Measurements from ENCODE around the gene TRAF7. TPM values are rescaled to one million over a fixed set of nuclear protein-coding genes. Genes with fewer than 3 reads are reported as not detected.

TRAF7 gene
- total and polyA plus RNA-seq, 9 donors, result 13.3 to 68.0 (median 45.5) TPM

DNA sequence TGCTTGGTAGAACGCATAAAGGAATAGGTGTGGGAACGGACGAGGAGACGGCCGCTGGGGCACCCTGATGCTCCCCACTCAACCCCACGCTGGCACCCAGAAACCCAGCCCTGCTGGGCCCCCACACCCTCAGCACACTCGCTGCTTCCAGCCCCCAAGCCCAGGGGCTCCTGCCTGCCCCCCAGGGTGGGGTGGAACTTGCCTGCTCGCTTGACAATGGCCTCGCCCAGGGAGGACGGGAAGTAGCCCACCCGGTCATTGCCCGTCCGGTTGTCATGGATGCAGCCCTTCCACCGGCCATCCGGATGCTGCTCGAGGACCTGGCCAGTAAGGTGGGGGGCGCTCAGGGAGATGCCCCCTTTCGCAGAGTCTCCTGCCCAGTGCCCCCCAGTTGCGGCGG is 30.9 kb downstream of the TRAF7 start:
- intact Hi-C loops (cut with DNase I), result no loop called here
- DNase-seq, result no peak
- no peak overlapping the region for H3K4me3 ChIP-seq
- no peaks in the 10 kb centered on the region for H3K27me3 ChIP-seq
- 90 to 91% (median 91%) methylated on average over 20 of the region's 20 CpGs for WGBS, 3 donors
- no peak overlapping the region for H3K27ac ChIP-seq
- H3K36me3 ChIP-seq, result no peaks in the 10 kb centered on the region
- no peaks in the 10 kb centered on the region for H3K9me3 ChIP-seq
- H3K4me1 ChIP-seq (ENCODE audit: insufficient read depth), result no peaks in the 10 kb centered on the region
- TF ChIP-seq POLR2A (IDR thresholded peaks at IDR 0.05) (no peak), EP300 (IDR thresholded peaks at IDR 0.05) (no peak)
- TF ChIP-seq, protein P1, sequence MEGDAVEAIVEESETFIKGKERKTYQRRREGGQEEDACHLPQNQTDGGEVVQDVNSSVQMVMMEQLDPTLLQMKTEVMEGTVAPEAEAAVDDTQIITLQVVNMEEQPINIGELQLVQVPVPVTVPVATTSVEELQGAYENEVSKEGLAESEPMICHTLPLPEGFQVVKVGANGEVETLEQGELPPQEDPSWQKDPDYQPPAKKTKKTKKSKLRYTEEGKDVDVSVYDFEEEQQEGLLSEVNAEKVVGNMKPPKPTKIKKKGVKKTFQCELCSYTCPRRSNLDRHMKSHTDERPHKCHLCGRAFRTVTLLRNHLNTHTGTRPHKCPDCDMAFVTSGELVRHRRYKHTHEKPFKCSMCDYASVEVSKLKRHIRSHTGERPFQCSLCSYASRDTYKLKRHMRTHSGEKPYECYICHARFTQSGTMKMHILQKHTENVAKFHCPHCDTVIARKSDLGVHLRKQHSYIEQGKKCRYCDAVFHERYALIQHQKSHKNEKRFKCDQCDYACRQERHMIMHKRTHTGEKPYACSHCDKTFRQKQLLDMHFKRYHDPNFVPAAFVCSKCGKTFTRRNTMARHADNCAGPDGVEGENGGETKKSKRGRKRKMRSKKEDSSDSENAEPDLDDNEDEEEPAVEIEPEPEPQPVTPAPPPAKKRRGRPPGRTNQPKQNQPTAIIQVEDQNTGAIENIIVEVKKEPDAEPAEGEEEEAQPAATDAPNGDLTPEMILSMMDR (IDR thresholded peaks at IDR 0.05), result no peak

DNA sequence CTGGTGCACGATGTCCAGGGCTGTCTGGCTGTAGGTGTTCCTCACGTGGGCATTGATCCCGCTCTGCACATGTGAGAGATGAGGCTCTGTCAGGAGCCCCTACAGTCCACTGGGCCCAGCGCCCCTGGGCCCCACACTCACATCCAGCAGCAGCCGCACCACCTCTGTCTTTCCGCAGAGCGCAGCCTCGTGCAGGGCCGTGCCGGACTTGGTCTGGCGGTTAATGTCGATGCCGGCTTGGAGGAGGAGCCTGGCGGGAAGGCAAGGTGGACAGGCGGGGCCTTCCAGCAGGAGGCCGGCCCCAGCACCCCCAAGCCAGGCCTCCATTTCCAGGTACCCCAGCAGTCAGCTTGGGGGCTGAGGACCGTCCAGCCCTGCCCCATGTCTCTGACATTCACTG is 31.6 kb downstream of the TRAF7 start:
- no peak overlapping the region for H3K27ac ChIP-seq
- no peak for DNase-seq
- H3K27me3 ChIP-seq, result no peaks in the 10 kb centered on the region
- intact Hi-C loops (cut with DNase I), result no loop called here
- H3K4me1 ChIP-seq (ENCODE audit: insufficient read depth), result no peaks in the 10 kb centered on the region
- H3K36me3 ChIP-seq, result no peaks in the 10 kb centered on the region
- no peak overlapping the region for H3K4me3 ChIP-seq
- 67 to 73% (median 72%) methylated on average over 17 of the region's 17 CpGs for WGBS, 3 donors
- H3K9me3 ChIP-seq, result no peaks in the 10 kb centered on the region
- TF ChIP-seq EP300 (IDR thresholded peaks at IDR 0.05) (no peak), POLR2A (IDR thresholded peaks at IDR 0.05) (no peak)
- TF ChIP-seq, protein P1 (IDR thresholded peaks at IDR 0.05), result no peak

GRCh38 chr16:2188395-2188794 is 32.8 kb downstream of the TRAF7 start:
- H3K9me3 ChIP-seq, result no peaks in the 10 kb centered on the region
- no peak overlapping the region for H3K27ac ChIP-seq
- H3K36me3 ChIP-seq, result no peaks in the 10 kb centered on the region
- intact Hi-C loops (cut with DNase I), result no loop called here
- H3K4me1 ChIP-seq (ENCODE audit: insufficient read depth), result no peaks in the 10 kb centered on the region
- 93 to 96% (median 95%) methylated on average over 8 of the region's 8 CpGs for WGBS, 3 donors
- TF ChIP-seq, protein P1 (IDR thresholded peaks at IDR 0.05), result no peak
- TF ChIP-seq EP300 (IDR thresholded peaks at IDR 0.05), result no peak
- no peak for TF ChIP-seq POLR2A (IDR thresholded peaks at IDR 0.05)
- no peak for DNase-seq
- H3K4me3 ChIP-seq, result no peak overlapping the region
- no peaks in the 10 kb centered on the region for H3K27me3 ChIP-seq

DNA sequence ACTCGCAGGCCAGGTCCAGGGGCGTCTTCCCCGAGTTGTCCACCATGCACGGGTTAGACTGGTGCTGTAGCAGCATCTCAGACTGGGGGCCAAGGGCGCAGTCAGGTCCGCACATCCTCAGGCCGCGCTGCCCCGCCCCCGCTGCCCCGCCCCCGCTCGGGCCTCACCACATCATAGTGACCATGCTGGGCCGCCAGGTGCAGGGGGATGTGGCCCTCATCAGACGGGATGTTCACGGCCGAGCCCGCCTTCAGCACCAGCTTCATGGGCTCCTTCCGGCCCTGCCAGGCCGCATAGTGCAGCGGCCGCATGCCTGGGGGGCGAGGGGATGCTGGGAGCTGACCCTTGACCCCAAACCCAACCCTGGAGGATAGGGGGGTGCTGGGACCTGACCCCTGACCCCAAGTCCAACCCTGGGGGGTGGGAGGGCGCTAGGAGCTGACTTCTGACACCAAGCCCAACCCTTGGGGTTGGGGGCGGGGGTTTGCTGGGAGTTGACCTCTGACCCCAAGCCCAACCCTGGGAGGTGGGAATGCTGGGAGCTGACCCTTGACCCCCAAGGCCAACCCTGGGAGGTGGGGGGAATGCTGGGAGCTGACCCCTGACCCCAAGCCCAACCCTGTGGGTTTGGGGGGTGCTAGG is 33.8 kb downstream of the TRAF7 start:
- no peak for DNase-seq
- no peak overlapping the region for H3K27ac ChIP-seq
- no peaks in the 10 kb centered on the region for H3K9me3 ChIP-seq
- intact Hi-C loops (cut with DNase I), result no loop called here
- no peaks in the 10 kb centered on the region for H3K36me3 ChIP-seq
- H3K4me3 ChIP-seq, result no peak overlapping the region
- H3K4me1 ChIP-seq (ENCODE audit: insufficient read depth), result no peaks in the 10 kb centered on the region
- TF ChIP-seq EP300 (IDR thresholded peaks at IDR 0.05), result no peak
- TF ChIP-seq, protein P1 (IDR thresholded peaks at IDR 0.05), result no peak
- TF ChIP-seq POLR2A (IDR thresholded peaks at IDR 0.05), result no peak
- 85 to 92% (median 87%) methylated on average over 24 to 25 of the region's 25 CpGs for WGBS, 3 donors
- H3K27me3 ChIP-seq, result no peaks in the 10 kb centered on the region

Measured in ovary (tissue), 9 donors.